Ramos (cell line): ENCODE measurements around the gene NKD1.

ENCODE experiments used
- in situ Hi-C: fragments of 300-500 bp; cut with MboI; formaldehyde crosslinking; loops from one replicate; pipeline ENCODE4 v1.14.3; 2022; ENCODE audit warnings: low sequenced_read_pairs; ENCODE audit not compliant: unreplicated experiment

NKD1 gene

DNA sequence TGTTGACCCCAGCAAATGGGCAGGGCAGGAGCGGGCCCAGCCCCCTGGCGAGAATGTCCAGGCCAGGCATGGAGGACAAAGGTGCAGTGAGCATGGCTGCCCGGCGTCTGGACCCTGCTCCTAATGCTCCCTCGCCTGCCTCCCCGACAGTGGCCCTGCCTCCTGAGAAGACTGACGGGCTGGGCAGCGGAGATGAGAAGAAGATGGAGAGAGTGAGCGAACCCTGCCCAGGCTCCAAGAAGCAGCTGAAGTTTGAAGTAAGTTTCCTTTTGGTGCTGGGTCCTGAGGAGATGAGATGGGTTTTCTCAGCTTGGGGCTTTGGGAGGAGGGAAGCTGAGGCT is 73.2 kb downstream of the NKD1 start:
- in situ Hi-C loops: no loop called here

DNA sequence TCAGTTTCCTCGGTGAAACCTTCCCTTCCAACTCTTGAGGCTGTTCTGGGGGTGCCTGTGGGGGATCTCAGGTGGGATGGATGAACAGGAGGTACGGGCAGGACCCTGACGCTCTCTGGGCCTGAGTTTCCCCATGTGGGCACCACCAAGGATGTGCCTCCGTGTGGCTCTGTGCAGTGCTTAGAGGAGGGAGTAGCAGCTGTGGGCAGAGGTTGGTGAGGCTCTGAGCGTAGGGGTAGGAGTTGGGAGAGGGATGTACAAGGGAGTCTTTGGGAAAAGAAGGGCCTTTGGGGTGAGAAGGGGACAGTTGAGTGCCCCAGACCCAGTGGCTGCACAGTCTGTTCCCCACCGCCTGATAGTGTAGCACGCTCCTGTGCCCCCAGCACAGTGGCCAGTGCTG is 73.8 kb downstream of the NKD1 start:
- in situ Hi-C loops: no loop called here

DNA sequence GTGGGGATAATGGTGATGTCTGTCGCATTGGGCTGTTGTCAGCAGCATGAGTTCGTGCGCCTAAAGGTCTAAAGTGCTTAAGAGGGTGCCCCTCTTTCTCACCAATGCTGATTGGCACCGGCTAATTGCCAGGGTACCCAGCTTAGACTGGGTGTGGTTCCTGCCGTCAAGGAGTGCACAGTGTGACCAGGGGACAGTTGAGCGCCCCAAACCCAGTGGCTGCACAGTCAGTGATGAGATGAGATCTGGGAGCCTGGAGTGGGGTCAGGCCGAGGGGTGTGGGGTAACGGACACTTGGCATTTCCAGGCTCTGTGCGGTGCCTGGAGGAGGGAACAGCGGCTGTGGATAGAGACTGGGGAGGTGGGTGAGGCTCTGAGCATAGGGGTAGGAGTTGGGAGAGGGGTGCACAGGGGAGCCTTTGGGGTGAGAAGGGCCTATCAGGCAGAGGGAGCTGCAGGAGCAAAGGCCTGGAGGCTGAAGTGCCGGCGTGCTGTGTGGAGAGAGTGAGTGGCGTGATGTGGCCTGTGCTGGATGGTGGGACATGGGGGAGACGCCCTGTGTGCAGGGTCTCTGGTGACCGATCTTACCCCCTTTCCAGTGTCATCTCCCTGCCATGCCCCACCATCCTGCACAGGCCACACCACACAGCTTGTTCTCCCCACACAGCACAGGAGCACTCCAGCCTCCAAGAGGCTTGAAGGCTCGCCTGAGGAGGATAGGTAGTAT is 74.6 kb downstream of the NKD1 start:
- in situ Hi-C loops: no loop called here

DNA sequence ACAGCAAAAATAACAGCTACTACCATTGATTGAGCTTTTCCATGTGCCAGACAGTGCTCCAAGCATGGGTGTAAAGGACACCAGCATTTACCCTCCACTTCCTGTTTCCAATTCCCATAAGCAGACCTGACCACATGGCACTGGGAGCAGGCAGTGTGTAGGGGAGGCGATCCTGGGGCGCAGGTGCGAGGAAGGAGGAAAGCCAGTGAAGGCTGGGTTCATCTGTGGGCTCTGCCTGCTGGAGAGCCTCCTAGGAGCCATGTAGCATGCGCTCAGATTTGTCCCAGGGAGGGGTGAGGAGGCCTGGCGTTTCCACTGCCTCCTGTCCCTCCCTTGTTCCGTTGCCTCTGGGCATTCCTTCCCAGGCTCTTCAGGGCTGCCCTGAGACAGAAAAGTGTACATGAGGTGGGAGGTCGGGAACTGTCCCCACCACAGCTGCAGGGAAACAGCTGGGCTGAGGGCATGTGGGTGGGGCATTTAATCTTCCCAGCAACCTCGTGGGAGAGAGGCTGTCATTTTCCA is 76.3 kb downstream of the NKD1 start:
- in situ Hi-C loops: no loop called here

DNA sequence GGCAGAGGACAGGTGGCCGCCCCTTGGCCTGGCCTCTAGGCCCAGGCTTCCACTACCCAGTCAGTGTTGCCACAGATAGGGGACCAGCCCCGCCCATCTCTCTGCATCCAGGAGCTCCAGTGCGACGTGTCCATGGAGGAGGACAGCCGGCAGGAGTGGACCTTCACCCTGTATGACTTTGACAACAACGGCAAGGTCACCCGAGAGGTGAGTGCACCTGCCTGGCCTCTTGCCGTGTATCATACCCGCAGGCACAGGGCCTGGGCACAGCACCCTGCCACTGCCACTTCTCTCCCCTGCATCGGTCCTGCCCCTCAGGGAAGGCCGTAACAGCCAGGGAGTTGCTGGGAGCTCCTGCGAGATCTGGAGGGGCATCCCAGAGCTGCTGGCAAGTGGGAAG is 77.2 kb downstream of the NKD1 start:
- in situ Hi-C loops: no loop called here

DNA sequence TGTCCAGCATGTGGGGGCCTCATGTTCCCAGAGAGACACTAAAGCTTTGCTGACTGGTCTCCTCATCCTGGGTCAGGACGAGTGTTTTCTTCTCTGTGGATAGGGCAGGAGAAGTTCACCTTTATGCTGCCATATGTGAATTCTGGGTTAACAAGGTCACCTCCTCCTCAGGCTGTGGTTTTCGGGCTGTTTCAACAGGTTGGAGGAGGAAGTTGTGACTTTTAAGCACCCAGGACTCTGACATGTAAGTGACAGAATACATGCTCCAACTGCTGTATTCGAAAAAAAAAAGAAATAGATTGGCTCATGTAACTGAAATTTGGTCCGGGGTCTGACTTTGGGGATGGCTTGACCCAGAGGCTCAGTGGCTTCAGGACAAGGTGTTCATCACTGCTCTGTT is 78.7 kb downstream of the NKD1 start:
- in situ Hi-C loops: no loop called here

DNA sequence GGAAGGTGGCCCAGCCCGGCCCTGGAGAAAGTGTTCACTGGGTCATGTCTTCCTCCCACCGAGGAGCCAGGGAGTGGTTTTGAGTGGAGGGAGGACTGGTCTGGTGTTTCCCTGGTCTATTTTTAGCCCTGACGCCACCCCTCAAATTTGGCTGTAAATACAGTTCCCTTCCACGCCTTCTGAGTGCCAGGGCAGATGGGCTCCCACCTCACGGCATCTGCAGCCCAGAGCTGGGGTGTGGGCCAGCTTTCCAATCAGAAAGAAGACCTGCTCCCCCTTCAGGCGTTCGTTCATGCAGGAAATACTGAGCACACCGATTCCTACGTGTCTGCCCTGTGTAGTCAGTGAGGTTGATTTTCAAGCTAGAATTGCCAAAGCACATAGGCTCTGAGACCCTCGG is 79.2 kb downstream of the NKD1 start:
- in situ Hi-C loops: no loop called here

DNA sequence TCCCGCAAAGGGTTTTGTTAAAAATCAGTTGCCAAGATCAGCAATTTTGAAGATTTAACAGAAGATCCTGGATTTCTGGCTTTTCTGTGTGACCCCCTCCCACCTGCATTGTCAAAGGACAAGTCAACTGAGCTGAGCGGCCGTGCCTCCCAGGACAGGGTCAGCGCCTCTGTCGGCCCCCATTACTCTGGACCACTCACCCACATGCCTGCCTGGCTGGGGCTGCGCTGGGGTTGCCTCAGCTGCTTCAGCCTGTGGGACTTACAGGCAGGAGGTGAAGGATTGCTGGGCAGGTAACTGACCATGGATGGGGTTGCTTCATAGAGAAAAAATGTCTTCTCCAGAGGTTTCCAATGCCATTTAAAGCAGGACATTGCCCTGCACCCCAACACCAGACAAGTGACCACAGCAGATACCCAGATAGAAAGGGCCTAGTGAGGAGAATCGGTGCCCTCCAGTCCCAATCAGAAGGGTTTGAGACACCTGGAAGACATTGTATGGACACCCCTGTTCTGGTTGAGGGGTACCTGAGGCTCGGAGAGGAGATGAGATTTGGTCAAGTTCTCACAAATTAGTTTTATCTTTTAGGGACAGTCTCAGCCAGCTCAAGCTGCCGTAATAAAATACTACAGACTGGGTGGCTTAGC is 80.1 kb downstream of the NKD1 start:
- in situ Hi-C loops: no loop called here

DNA sequence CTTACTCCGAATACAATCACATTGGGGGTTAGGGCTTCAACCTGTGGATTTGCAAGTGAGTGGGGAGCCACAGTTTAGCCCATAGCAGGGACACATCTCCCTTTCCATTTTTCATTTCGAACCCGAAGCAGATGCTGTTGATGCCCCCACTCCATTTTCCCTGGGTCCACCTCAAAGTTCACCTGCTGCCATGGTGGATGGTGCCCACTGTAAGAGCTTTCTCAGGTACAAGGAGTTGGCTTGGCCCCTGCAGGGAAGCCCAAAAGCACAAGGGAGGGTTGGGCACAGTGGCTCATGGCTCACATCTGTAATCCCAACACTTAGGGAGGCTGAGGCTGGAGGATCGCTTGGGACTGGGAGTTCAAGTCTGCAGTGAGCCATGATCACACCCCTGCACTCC is 81.1 kb downstream of the NKD1 start:
- in situ Hi-C loops: no loop called here

DNA sequence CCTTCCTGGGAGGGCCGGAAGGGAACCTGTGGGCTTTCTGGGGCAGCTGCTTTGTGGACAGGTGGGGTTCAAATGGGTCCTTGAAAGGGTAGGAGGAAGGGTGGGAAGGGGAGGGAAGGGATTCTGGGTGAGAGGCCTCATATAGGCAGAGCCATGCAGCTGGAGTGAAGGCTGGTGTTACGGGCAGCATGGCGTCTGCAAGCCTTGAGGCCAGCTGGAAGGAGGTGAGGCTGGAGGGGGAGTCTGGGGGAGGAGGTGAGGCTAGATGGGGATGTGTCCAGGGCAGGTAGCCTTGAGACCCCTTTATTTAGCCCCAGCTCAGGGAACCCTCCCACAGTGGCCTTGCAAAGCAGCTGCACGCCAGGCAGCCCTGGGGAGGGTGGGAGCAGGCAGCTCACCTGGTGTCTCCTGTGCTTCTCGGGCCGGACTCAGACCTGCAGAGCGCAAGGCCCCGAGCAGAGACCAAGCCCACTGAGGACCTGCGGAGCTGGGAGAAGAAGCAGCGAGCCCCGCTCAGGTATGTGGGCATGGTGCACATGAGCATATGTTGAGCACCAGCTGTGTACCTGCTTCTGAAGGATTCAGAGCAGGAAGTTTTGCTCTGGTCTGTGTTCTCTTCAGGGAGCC is 82.3 kb downstream of the NKD1 start:
- in situ Hi-C loops: no loop called here

DNA sequence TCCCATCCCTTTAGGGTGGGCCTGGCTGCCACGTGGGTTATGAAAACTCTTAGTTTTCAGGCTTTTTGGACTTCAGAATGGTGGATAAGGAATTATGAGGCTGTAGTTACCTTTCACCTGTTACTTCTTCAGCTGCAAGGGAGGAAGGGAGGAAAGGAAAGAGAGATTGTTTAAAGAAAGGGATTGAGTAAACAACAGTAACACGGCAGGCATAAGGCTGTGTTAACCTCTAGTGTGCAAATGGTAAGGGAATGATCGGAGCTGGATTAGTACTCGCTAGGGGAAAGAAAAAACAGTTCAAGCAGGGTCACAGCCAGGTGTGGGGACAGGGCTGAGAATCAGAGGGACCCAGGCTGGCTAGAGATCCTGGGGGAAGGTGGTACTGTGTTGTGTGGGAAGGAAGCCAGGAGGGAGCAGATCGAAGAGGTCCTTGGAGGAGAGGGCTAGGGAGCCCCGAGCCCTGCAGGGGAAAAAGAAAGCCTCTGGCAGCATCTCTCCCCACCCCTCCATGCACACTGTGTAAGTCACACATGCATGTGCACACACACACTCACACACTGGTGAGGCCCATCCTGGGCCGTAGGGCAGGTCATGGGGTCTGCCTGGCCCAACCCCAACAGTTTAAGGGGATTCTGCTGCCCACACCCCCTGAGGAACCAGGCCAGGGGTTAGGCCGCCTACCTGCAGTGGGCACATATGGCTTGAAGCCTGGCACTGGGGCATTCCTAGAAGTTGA is 83.2 kb downstream of the NKD1 start:
- in situ Hi-C loops: no loop called here

DNA sequence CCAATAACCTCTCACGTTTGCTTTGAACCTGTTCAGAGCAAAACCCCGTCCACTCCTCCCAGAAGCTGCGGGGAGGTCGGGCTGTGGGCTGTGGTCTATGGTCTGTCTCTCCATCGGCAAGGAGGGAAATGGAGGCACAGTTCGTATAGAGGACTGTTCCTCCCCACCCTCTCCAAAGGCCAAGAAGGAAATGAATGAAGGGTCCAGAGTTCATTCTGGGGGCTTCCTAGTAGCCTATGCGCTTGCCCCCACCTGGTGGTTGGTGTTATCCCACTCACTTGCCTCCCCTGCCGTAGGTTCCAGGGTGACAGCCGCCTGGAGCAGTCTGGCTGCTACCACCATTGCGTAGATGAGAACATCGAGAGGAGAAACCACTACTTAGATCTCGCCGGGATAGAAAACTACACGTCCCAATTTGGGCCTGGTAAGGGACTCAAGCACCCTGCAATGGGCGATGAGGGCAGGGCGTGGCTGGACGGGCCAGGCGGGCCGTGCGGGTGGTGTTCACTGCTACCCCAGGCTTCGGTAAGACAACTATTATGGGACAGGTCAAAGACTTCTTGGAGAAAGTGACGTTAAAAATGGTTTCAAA is 83.9 kb downstream of the NKD1 start:
- in situ Hi-C loops: no loop called here

DNA sequence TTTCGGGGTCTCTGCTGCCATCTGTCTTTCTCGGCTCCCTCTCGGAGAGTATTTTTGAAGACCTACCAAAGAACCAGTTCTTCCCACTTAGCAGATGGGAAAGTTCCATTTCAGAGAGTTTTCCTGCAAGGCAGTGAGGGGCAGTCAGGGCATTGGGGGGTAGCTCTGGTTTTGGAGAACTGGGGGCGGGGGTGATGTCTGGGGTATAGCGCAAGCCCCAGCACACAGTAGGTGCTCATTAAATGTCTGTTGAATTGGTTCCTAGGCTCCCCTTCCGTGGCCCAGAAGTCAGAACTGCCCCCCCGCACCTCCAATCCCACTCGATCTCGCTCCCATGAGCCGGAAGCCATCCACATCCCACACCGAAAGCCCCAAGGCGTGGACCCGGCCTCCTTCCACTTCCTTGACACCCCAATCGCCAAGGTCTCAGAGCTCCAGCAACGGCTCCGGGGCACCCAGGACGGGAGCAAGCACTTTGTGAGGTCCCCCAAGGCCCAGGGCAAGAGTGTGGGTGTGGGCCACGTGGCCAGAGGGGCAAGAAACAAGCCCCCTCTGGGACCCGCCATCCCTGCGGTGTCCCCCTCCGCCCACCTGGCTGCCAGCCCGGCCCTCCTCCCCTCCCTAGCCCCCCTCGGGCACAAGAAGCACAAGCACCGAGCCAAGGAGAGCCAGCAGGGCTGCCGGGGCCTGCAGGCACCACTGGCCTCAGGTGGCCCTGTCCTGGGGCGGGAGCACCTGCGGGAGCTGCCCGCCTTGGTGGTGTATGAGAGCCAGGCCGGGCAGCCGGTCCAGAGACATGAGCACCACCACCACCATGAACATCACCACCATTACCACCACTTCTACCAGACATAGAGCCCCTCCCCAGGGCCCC is 85.0 kb downstream of the NKD1 start:
- in situ Hi-C loops: no loop called here

DNA sequence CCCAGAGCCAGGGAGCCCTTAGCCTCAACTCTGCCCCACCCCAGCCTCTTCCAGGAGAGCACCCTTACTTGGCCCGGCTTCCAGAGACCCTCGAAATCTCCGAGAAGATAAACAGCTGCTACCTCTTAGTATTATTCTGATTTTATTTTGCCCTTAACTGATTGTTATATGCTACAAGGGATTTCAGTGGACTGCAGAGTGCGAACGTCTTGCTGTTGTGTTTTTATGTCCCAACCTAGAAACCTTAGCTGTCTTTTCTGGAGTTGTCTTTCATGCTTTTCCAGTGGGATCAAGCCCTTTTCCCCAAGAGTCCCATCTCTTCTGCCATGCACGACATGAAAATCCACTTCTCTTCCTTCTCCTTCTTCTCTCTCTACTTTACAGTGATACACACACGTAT is 85.9 kb downstream of the NKD1 start:
- in situ Hi-C loops: no loop called here

DNA sequence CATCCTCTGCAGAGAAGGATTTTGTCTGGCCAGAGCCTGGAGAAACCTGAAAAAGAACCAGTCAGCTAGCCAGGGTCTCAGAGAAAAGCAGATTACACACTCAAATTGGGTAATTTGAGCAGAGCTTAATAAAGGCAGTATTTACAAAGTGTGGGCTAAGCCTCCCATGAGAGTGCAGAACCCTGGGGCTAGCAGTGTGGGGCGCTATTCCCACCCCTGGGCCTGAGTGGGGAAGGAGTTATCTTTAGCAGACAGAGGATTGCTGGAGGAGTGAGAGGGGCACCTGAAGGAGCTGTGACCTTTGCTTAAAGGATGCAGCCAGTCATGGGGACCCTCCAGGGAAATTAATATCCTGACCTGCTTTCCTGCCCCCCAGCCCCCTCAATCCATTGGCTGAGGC is 86.8 kb downstream of the NKD1 start:
- in situ Hi-C loops: no loop called here

DNA sequence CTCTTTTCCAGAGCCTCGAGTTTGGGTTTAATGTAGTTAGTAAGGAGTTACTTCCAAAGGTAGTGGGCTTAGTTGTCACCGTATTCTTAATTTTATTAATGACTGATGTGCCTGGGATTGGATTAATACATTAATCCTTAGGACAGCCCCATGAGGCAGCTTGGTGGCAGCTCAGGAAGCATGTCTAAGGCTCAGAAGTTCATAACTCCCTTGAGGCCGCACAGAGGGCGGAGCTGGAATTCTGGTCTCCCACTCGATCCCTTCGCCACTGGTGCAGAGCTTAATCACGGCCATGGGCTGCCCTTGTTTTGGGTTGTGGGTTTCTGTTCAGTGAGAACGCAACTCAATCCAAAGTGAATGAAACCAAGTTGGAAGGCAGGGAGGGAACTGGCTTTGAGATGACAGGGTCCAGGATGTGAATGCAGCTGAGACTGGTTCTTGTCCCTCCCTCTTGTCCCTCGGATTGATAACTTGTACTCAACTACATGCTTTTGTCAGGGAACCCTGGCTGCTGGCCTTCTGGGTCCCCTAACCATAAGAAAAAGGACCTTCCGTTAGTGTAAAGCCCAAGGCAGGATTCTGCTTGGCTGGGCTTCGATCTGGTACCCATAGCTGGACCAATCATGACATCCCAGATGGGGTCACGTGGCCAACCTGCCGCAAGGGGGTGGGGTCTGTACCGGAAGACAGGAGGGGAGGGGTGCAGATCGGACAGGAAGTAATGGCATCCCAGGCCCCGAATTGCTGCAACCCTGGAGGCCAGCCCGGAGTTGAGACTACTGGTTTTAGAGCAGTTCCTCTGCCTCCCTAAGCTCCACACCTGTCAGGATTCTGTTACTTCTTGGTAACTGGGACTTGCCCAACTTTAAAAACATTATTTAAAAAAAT is 87.6 kb downstream of the NKD1 start:
- in situ Hi-C loops: no loop called here

DNA sequence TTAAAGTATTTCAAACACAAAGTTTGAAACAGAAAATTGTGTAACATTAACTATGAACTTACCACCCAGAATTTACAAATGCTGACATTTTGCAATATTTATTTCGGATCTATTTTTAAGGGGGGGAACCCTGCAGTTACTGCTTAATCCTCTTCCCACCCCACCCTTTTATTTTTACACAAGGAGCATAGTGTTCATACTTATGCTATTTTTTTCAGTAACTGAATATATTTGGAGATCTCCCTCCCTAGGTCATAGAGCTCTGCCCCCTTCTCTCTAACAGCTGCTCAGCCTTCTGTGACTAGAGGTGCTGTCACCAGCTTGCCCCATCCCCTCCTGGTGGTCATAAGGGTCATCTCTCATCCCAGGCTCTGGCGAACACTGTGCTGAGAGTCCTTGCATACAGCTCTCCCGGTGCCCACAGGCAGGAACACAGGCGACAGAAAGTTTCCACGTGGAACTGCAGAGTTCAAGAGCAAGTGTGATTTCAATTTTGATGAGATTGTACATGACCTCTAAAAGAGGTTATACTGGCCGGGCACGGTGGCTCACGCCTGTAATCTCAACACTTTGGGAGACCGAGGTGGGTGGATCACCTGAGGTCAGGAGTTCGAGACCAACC is 88.7 kb downstream of the NKD1 start:
- in situ Hi-C loops: no loop called here
